ENCODE measurements around the gene ELMOD2.
"Not testable (repeated sequence)": the region's sequence is repeated elsewhere in the genome, so short reads cannot be mapped to it uniquely, and the experiment has no call there.

Gene ELMOD2, protein sequence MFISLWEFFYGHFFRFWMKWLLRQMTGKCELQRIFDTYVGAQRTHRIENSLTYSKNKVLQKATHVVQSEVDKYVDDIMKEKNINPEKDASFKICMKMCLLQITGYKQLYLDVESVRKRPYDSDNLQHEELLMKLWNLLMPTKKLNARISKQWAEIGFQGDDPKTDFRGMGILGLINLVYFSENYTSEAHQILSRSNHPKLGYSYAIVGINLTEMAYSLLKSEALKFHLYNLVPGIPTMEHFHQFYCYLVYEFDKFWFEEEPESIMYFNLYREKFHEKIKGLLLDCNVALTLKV

DNA sequence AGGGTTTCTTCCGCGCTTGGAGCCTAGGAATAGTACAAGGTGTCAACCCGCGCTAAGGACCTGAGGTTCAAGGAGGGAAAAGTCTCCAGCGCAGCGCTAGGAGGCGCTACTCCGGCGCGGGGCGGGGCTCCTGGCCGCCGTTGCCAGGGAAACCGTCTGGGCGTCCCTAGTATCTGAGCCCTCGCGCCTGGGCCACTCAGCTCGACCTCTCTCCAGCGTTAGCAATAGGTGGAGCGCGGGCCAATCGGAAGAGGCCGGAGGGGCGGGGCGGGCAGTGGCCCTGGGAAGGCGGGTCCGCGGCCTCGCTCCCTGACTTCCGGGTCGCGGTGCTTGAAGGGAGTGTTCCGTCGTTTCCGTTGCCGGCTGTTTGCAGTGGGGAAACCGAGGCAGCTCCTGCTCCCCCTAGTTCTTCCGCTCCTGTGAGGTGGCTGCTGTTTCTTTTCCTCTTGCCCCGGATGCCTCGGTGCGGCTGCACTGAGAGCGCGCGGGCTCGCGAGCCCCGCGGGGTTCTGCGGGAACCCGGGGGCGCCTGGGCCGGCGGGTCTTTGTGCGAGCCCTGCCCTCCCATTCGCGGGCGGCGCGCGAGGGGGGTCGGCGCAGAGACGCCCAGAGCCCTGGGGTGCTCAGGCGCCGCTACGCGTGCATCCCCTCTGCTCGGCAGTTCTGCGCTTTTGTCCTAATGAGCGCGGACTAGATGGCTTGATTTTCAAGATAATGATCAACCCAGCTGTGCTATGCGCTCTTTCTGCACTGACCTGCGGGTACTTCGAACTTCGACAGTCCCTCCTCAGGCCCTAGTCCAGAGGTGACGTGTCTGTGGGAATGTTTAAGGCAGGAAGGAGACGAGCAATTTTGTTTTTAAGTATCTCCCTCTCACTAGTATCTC lies at the start of gene ELMOD2:
ELMOD2 (plus strand) TSS at position 312 of the 886 bp plus-strand sequence. CDS start 1,261 bp downstream, outside the sequence.
- peak; percentile 96 for DNase-seq (ENCODE audit: low read depth)

DNA sequence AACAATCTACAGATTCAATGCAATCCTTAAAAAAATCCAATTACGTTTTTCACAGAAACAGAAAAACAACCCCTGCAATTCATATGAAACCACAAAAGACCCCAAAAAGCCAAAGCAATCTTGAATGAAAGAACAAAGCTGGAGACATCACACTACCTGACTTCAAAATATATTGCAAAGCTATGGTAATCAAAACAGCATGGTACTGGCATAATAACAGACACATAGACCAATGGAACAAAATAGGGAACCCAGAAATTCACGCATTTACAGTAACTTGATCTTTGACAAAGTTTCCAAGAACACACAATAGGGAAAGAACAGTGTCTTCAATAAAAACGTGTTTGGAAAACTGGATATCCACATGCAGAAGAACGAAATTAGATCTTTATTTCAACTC lies 40.5 kb upstream of the ELMOD2 start:
- DNase-seq (ENCODE audit: low read depth): no peak

DNA sequence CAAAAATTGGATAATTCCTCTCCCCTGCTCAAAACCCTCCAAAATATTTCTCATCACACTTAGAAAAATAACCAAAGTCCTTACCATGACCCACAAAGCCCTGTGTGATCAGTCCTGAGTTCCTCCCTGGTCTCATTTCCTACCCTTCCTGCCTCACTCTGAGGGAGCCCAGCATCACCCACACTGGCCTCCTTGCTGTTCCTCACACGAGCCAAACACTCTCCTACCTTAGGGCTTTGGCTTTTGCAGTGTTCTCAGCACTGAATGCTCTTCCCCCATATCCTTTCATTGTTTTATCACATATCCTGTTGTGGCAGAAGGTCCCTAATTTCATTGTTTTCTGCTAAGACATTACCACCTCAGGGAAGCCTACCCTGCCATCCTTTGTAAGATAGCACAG lies 38.0 kb upstream of the ELMOD2 start:
- no peak for DNase-seq (ENCODE audit: low read depth)

DNA sequence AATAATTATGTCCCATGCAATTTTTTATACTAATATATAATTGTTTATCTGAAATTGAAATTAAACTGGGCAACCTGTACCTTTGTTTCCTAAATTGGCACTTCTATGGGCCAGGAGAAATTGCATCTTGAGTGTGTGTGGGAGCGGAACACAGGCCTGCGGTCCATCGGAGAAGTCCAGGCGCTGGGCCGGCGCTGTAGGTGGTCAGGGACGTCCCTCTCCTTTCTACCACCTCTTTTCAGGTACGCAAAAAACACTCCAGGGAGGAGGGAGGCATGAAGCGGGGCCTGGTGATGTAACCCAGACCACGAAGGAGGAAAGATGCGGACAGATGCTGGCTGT lies 26.6 kb upstream of the ELMOD2 start:
- DNase-seq (ENCODE audit: low read depth): no peak

DNA sequence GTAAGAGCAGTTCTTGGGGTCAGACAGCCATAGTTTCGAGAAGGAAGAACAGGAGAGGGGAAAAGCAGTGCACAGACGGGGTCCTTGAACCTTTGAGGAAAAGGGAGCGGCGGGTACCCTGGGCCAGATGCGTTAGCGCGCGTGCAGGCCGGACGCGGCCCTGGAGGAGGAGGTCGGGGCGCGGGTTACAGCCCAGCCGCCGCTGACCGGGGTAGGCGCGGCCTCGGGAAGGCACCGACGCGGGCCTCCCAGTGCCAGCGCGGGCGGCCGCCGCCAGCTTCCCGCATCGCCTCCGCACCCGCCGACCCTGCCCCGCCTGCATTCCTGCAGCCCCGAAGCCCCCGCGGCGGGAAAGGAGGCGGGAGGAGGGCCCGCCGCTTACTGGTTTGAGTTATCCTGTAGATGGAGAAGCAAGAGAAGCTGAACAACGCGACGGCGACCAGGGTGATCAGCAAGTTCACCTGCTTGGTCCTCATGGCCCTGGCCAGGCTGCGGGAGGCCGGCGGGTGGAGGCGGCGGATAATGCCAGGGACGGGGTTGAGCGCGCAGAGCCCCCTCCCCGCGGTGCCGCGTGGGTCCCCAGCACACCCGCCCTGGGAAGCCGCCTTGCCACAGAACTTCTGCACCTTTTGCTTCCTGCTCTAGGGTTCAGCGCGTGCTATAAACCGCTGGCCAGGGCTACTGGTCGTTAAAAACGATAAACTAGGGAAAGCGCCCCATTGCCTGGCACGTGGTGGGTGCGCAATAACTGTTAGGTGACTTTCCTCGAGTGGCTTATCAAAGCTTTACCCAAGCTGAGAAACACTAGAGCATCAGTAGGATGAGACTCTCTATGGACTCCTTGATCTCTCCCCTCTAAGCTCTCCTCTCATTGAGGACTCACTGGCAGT lies 26.0 kb upstream of the ELMOD2 start, which contains the start of gene MGAT4D:
MGAT4D (minus strand) TSS at position 547 of the 890 bp plus-strand sequence; CDS start at position 476, 71 bp downstream.
- no peak for DNase-seq (ENCODE audit: low read depth)

DNA sequence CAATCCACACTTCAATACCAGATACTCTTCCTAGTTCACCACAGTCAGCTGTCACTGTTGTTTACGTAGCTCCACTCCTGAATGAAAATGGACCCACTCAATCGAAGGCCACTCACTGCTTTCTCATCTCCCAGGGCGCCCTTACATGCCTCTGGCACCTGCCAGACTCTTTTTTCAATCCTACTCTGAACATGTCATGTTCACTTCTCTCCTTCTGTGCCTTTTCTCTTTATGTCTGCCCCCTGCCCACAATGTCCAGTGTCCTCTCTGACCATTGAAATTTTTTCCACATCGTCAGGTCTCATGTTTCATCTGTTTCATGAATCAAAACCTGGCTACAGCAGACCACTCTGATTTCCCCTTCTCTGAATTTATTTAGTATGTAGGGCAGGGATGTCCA lies 24.6 kb upstream of the ELMOD2 start:
- no peak for DNase-seq (ENCODE audit: low read depth)

DNA sequence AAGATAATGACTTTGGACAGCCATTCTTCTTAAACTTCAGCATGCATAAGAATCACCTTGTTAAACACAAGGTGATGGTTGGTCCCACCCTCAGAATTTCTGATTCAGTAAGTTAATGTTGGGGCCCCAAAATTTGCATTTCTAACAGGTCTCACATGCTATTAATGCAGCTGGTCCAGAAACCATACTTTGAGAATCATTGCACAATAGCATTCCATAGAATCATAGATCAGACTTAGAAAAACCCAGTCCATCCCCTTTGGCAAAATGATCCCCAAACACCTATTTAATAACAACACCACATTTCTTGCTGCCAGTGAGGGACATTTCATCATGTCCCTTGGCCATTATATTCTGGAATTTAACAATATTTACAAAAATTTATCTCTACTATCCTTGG lies 19.7 kb upstream of the ELMOD2 start:
- no peak for DNase-seq (ENCODE audit: low read depth)

DNA sequence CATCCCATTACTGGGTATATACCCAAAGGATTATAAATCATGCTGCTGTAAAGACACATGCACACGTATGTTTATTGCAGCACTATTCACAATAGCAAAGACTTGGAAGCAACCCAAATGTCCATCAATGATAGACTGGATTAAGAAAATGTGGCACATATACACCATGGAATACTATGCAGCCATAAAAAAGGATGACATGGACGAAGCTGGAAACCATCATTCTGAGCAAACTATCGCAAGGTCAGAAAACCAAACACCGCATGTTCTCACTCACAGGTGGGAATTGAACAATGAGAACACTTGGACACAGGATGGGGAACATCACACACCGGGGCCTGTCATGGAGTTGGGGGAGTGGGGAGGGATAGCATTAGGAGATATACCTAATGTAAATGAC lies 10.2 kb upstream of the ELMOD2 start:
- not testable (repeated sequence) for DNase-seq (ENCODE audit: low read depth)

DNA sequence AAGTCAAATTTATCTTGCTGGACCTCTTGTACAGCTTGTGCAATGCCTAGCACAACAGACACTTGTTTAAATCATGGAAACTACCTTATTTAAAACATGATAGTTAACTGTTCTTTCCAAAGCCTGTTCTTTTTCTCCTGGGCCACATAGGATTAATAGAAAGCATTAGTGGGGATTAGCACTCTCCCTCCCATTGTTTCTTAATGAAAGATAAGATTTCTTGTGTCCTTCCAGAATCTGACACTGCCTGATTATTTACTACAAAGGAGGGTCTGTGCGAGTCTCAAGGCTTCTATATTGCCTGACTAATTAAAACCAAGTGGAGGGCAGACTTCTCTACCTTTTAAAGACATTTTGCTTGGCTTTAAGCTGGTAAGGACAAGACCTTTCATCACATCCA lies 8.5 kb upstream of the ELMOD2 start:
- no peak for DNase-seq (ENCODE audit: low read depth)

DNA sequence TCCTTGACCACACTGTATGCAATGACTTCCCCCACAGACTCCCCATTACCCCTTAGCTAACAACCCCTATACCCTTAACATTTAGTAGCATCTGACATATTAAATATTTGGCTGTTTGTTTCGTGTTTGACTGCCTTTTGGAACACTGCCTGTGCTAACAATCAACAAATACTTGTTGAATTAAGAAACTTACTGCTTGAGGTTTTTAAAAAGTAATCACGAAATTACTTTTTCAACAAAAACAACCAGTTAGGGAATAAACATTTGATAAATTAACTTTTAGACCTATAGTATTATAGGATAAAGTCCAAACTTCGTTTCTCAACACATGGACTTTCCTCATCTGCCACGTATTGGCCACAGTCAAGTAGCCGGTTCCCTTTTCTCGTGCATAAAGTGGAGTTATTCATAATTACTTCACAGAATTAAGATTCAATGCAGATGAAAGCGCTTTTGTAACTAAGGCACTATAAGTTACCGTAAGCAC lies 555 bp upstream of the ELMOD2 start:
- DNase-seq (ENCODE audit: low read depth): no peak

DNA sequence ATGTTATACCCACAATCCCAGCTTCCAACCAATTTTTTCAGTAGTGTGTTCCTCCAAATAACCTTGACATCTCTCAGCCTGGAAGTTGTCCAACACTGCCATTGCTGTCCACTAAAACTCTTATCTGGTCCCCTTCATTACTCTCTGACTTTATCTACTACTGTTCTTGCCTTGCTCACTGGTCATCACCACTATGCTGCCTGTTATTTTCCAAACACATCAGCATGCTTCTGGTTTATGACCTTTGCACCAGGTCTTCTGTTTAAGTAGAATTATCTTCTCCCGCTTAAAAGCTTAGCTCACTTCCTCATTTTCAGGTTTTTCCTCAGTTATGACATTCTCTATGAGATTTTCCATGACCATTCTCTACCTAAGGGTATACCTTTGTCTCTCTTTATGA lies 5.5 kb downstream of the ELMOD2 start:
- DNase-seq (ENCODE audit: low read depth): no peak

DNA sequence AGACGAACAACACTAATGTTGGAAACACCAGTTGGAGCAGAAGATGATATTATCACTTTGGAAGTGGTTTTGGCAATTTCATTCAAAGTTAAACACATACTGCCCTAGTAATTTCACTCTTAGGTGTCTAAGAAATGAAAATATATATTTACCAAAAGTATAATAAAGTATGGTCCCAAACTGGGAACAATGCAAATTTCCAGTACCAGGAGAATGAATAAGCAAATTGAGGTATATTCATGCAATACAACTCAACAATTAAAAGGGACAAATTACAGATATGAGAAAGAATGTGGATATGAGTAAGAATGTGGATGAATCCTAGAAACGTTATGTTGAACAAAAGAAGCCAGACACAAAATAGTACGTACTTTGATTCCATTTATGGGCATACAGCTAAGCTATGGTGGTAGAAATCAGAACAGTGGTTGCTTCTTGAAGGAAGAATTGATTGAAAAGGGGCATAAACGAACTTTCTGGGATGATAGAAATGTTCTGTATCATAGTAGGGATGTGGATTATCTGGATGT lies 10.0 kb downstream of the ELMOD2 start:
- DNase-seq (ENCODE audit: low read depth): no peak

DNA sequence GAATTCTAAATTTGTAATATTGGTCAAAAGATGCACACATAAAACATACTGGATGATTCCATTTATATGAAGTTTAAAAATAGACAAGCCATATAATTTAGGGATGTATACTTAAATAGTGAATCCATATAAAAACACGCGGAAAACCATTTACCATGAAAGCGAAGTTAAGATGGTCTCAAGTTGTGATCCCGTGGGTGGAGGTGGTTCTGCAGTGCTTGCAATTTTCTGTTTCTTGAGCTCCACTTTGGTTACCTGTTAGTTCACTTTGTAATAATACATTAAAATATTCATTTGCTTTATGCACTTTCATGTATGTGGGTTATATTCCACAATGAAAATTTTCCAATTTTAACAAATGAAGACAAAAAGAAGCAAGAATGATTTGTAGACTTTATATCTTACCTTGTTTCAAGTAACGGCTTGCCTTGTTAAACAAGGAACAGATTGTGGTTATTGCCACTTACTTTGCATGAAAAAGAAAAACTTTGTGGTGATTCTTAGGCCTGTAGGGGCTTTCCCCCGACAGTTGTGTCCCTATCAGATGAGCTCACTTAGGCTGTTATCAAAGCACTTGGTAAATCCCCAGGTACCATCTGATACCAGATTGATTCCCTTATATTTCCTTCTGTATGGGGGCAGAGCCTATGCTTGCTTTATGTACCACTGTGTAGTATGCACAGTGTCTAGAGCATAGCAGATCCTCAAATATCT lies 32.6 kb downstream of the ELMOD2 start:
- no peak for DNase-seq (ENCODE audit: low read depth)

DNA sequence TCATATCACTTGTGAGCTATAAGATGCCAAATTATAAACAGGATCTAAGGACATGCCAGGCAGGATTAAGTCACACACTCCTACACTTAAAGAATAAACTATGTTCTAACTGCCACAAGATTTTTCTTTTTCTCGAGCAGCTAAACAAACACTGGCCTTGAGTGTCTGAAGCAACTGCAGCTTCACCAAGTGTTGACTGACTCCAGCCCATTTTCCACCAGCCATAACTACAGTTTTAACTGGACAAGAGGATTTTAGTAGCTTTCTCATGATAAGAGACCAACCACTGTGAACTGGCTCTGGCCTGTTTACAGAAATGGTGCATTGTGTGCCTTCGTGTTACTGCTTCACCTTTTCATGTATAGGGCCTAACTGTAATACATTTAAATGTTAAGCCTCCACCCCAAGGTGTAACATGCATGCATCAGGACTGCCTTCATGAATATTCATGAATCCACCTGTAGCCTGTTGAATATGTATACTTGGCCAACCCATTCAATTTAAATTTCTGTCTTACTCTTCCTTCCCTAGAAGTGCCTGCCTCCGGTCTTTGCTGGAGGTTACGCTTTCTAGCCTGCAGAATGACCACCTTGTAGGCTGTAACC lies 34.0 kb downstream of the ELMOD2 start:
- no peak for DNase-seq (ENCODE audit: low read depth)

DNA sequence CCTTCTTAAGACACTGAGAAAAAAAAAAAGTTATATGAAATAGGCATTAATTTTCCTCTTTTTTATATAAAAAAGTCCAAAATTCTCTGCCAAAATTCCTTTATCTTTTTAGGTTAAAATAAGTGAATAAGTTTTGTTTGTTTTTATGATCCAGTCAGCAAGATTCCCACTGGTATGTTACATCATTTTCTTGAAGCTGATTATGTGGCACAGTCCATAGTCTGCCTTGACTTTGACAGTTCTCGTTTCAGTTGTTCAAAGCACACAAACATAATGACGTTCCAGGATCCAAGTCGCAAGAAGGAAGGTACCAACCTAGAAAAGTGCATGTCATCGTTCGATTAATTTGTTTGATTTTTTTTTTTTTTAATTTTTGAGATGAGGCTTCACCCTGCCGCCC lies 35.7 kb downstream of the ELMOD2 start:
- DNase-seq (ENCODE audit: low read depth): no peak

DNA sequence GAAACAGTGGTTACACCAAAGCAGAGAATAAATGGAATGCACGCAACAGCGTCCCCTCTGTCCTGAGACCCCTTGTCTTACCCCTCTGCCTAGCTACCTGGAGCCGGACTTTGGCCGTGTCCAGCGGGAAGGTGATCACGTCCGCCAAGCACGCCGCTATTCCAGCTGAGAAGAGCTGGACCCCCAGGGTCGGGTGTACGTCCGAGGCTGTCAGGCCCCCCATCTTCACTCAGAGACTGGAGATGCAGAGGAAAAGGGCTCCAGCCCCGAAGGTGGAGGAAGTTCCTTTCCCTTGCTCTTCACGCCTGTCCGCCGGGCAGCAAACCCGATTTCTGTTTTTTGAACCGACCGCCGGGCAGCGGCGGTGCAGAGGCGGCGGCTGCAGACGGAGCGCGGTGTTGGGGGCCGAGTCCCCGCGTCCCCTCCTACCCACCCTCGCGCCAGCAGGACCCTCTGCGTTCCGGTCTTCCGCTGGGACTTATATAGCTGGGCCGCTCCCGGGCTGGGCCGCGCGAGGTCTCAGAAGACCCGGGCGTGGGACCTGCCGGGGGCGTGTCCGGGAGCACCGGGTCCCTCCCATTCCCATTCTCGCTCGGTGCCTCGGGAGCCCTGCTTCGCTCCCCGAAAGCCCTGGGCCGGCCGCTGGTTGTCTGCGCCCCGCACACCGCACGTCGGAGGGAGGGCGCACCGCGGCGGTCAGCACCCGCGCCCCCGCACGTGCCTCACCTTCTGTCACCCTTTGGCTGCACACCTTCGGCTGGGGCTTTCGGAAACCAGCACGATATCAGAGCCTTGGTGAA lies 44.7 kb downstream of the ELMOD2 start, which contains the start of gene UCP1:
UCP1 (minus strand) TSS at position 455 of the 800 bp plus-strand sequence; CDS start at position 223, 232 bp downstream.
- DNase-seq (ENCODE audit: low read depth): no peak

DNA sequence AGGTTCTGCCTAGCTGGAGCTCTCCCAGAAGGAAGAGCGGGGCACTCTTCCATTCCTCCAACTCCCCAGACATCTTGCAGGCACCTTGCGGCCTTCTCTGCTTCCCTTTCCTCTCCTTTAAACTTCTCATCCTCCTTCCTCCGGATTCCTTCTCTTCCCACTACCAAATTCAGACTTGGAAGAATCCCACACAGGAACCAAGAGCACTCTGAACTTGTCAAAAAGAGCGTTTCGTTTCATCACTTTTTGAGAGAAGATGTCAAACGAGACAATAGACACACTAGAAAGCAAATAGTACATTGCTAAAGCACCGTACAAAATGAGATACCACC lies 45.3 kb downstream of the ELMOD2 start:
- no peak for DNase-seq (ENCODE audit: low read depth)

DNA sequence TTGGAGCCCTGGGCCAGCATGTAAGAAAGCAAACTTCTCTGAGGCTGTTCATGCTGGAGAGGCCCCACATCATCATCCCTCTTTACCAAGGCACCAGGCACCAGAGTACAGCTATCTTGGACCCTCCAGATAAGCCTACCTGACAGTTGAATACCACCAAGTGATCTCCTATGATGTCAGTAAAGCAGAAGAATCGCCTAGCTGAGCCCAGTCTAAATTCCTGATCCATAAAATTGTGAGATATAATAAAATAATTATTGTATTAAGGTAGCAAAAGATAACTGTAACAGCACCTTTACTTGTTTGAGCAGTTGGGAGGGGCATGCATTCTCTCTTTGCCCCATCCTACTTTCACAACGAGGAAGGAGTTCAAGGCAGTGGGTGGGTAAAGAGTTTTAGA lies 47.7 kb downstream of the ELMOD2 start:
- no peak for DNase-seq (ENCODE audit: low read depth)

DNA sequence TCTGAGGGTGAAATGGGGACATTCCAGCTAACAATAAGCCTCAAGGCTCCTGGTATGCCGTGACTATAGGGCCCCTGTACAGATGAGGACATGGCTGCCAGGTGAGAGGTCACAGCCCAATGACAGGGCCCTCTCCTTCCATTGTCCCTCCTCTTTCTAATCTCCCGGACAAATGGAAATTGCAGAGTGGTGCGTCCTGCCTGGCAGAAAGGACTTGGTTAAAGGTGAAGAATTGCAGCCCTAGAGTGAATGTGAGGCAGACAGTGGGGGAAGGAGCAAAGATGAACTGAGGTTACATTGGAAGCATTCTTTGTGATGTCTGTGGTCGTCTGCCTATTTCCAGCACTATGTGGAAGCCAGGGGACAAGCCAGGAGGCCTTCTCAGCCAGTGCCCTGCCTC lies 51.5 kb downstream of the ELMOD2 start:
- DNase-seq (ENCODE audit: low read depth): no peak

DNA sequence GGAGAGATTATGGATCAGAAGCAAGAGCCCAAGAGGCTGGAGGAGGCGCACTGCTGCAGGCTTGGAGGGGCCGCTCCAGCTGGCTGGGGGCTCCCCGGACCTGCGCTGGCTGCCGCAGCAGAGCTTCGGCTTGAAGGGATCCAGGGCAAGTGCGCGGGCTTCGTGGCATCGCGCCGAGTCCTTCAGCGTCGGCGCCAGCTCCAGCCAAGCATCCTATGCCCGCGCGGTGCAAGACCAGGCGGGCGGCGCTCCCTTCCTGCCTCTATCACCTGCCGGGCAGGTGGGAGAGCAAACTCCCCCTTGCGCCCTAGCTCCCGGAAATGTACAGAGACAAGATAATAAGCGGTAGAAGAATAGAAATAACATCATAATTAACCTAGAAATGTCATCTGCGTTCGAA lies 55.3 kb downstream of the ELMOD2 start:
- DNase-seq (ENCODE audit: low read depth): no peak
